ENCODE data around the gene BPIFB3. TPM values are rescaled to one million over a fixed set of nuclear protein-coding genes. Genes with fewer than 3 reads are reported as not detected.

BPIFB3 gene
- total and polyA plus RNA-seq, 2 of the 4 experiments (the other 2 are of a cell fraction) = not detected

- no peak overlapping the region for H2AK5ac ChIP-seq (ENCODE audit: low read depth, low read length)
- no peak for TF ChIP-seq CEBPB (IDR thresholded peaks at IDR 0.05; ENCODE audit: low read depth, low read length)
- no peak for TF ChIP-seq RAD21 (IDR thresholded peaks at IDR 0.05; ENCODE audit: low read length)
- TF ChIP-seq POLR2A (IDR thresholded peaks at IDR 0.05; ENCODE audit: low read depth, low read length) = no peak
- TF ChIP-seq CHD1 (IDR thresholded peaks at IDR 0.05; ENCODE audit: low read depth, low read length) = no peak
- H3K56ac ChIP-seq (ENCODE audit: extremely low read depth, insufficient read depth, low read length) = no peak overlapping the region
- H3K4ac ChIP-seq (ENCODE audit: low read depth, low read length) = no peak overlapping the region
- H3K9me3 ChIP-seq (ENCODE audit: control insufficient read depth, insufficient read depth, low read length) = no peaks in the 10 kb centered on the region
- H3K14ac ChIP-seq (replicated peaks; ENCODE audit: low read depth, low read length) = no peak overlapping the region
- no peaks in the 10 kb centered on the region for H3K4me1 ChIP-seq (ENCODE audit: control insufficient read depth, insufficient read depth, low read length)
- no peak overlapping the region for H2BK20ac ChIP-seq (ENCODE audit: low read depth, low read length)
- dilution Hi-C loops (cut with HindIII; ENCODE audit: low sequenced_read_pairs, unreplicated experiment) = no loop called here
- intact Hi-C loops (cut with micrococcal nuclease) = no loop called here
- no peak overlapping the region for H4K8ac ChIP-seq (ENCODE audit: low read depth in 2 of 2, low read length in 2 of 2)
- no peak overlapping the region for H3K23ac ChIP-seq (ENCODE audit: low read depth, low read length)
- no peak overlapping the region for H2AK9ac ChIP-seq (replicated peaks; ENCODE audit: low read depth, low read length, poor library complexity)
- no peak overlapping the region for H3K4me3 ChIP-seq (ENCODE audit: insufficient read depth, low read depth, low read length)
- no peak overlapping the region for H2BK120ac ChIP-seq (ENCODE audit: low read depth, low read length)
- no peak overlapping the region for H2BK15ac ChIP-seq (ENCODE audit: low read depth, low read length)
- H3K36me3 ChIP-seq (ENCODE audit: control insufficient read depth, insufficient read depth, low read length) = no peaks in the 10 kb centered on the region
- no peak overlapping the region for H3K18ac ChIP-seq (ENCODE audit: low read depth, low read length)
- H3K9ac ChIP-seq (ENCODE audit: low read depth, low read length) = no peak overlapping the region
- H3K27me3 ChIP-seq (ENCODE audit: control insufficient read depth, insufficient read depth, low read length) = peaks cover 14% of the 10 kb centered on the region
- ChIA-PET CTCF (no interaction called here), POLR2A (ENCODE audit: unreplicated experiment) (no interaction called here)
- H2AFZ ChIP-seq (replicated peaks; ENCODE audit: low read length, poor library complexity) = no peak overlapping the region
- in situ Hi-C loops (cut with MboI; ENCODE audit: low sequenced_read_pairs) = no loop called here
- DNase-seq (no peak), ATAC-seq (ENCODE audit: low read depth) (no peak)
- no peak overlapping the region for H4K5ac ChIP-seq (ENCODE audit: low read depth, low read length)
- no peaks in the 10 kb centered on the region; the same call in 1 of the 2 replicates for H4K20me1 ChIP-seq (ENCODE audit: insufficient read depth, low read length)
- H4K91ac ChIP-seq (ENCODE audit: insufficient read depth, low read depth, low read length) = no peak overlapping the region
- H2BK5ac ChIP-seq (ENCODE audit: low read depth, low read length, poor library complexity, severe bottlenecking) = no peak overlapping the region
- H3K4me2 ChIP-seq (ENCODE audit: low read depth, low read length) = no peak overlapping the region
- no peak overlapping the region for H3K27ac ChIP-seq (ENCODE audit: insufficient read depth, low read length)
- no TSS peak for BruUV-seq (replicated peaks)
- WGBS, 2 experiments (ENCODE audit: extremely low coverage in 2 of 2, insufficient read length in 1 of 2) = 60% methylated on average over 1 of the region's 2 CpGs; no CpG with 5 or more reads in 1 of the 2 experiments
- no peaks in the 10 kb centered on the region for H3K79me1 ChIP-seq (ENCODE audit: low read depth in 1 of 2, low read length in 2 of 2)
- no peaks in the 10 kb centered on the region for H3K9me1 ChIP-seq (ENCODE audit: insufficient read depth, low read length)
Observed at GRCh38 chr20:33072813-33073212, 19.1 kb downstream of the BPIFB3 start.

All from IMR-90 (cell line).